GM13976 (cell line): ENCODE results near the gene MFRP.

Source experiments
- DNase-seq: peaks from one replicate; pipeline ENCODE4 v3.0.0; 2012; ENCODE audit warnings: low spot score
- in situ Hi-C: fragments of 300-500 bp; cut with MboI; formaldehyde crosslinking; loops from one replicate; pipeline ENCODE4 v1.12.0; 2022; ENCODE audit warnings: low sequenced_read_pairs, mixed read lengths, inconsistent platforms; ENCODE audit not compliant: unreplicated experiment
- TF ChIP-seq, protein P1 (sequence below): IDR thresholded peaks from 2 replicates; pipeline ENCODE4 v1.5.1; 2012; ENCODE audit warnings: borderline replicate concordance, mild to moderate bottlenecking; ENCODE audit not compliant: insufficient read depth; ENCODE audit errors: extremely low read depth, missing control alignments, control extremely low read depth

Gene MFRP

GRCh38 chr11:119310682-119311052 is 35.8 kb downstream of the MFRP start:
- DNase-seq, result no peak
- TF ChIP-seq, protein P1, sequence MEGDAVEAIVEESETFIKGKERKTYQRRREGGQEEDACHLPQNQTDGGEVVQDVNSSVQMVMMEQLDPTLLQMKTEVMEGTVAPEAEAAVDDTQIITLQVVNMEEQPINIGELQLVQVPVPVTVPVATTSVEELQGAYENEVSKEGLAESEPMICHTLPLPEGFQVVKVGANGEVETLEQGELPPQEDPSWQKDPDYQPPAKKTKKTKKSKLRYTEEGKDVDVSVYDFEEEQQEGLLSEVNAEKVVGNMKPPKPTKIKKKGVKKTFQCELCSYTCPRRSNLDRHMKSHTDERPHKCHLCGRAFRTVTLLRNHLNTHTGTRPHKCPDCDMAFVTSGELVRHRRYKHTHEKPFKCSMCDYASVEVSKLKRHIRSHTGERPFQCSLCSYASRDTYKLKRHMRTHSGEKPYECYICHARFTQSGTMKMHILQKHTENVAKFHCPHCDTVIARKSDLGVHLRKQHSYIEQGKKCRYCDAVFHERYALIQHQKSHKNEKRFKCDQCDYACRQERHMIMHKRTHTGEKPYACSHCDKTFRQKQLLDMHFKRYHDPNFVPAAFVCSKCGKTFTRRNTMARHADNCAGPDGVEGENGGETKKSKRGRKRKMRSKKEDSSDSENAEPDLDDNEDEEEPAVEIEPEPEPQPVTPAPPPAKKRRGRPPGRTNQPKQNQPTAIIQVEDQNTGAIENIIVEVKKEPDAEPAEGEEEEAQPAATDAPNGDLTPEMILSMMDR, result no peak
- in situ Hi-C loops, result no loop called here

GRCh38 chr11:119309953-119310681 is 36.4 kb downstream of the MFRP start:
- TF ChIP-seq, protein P1, result no peak
- in situ Hi-C loops, result no loop called here
- no peak for DNase-seq

DNA sequence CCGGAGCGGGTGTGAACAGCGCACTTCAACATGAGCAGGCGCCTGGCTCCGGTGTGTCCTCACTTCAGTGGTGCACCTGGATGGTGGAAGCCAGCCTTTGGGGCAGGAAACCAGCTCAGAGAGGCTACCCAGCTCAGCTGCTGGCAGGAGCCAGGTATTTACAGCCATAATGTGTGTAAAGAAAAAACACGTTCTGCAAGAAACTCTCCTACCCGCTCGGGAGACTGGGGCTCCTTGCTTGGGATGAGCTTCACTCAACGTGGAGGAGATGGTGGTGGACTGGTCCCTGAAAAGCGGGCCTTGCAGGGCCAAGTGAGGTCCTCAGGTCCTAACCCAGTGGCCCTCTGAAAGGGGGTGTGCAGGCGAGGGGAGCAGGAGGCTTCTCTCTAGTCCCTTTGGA is 37.1 kb downstream of the MFRP start:
- TF ChIP-seq, protein P1, result no peak
- no peak for DNase-seq
- in situ Hi-C loops, result no loop called here

DNA sequence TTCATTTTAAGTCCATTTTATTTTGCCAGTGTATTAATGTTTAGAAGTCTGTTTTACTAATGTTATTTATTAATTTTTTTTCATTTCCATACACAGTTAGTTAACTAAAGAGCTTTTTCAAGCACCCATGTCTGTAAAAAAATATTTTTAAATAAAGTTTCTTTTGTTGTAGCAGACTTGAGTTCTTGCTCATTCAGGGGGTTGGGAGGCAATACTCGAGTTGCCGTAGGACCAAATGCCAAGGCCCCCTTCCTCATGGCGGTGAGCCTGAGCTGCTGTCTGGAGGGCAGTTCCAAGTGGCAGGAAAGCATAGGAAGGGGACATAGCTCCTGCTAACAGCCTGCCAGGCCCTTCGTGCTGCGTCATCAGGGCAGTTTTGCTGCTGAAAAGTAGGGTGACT is 38.5 kb downstream of the MFRP start:
- in situ Hi-C loops, result no loop called here

GRCh38 chr11:119307219-119307618 is 39.3 kb downstream of the MFRP start:
- in situ Hi-C loops, result no loop called here
- TF ChIP-seq, protein P1, result no peak
- no peak for DNase-seq

More for the DNA sequence above, 38.5 kb downstream of the MFRP start:
- TF ChIP-seq, protein P1, result no peak
- no peak for DNase-seq

GRCh38 chr11:119306373-119306890 is 40.1 kb downstream of the MFRP start:
- in situ Hi-C loops, result no loop called here
- no peak for DNase-seq
- TF ChIP-seq, protein P1, result no peak
